Activated B cell treated with CpG ODN at 0.5 μM for 24 hours (primary cell): ENCODE results near the gene AKR7A3. TPM values are rescaled to one million over a fixed set of nuclear protein-coding genes. Genes with fewer than 3 reads are reported as not detected.

Experiments
- ATAC-seq: fragments of 200-7000 bp; cut with Tn5 transposase; one replicate; pipeline ENCODE4 v1.10.0; 2021; ENCODE audit warnings: low read depth, mild to moderate bottlenecking, moderate library complexity
- CTCF ChIA-PET: fragments of 350-600 bp; sonication (Branson Sonifier 250); formaldehyde crosslinking; loops from one replicate; lab custom pipeline; 2021; ENCODE audit warnings: antibody characterized with exemption; lab: Charles Lee
- POLR2A ChIA-PET: fragments of 350-600 bp; sonication (Branson Sonifier 250); formaldehyde crosslinking; loops from one replicate; lab custom pipeline; 2021; ENCODE audit warnings: antibody characterized with exemption; lab: Charles Lee
- DNase-seq: peaks from one replicate; pipeline ENCODE4 v3.0.0; 2022
- H3K27ac Mint-ChIP-seq: one replicate; pipeline ENCODE4 v1.8.0; 2020; ENCODE audit warnings: mixed read lengths
- H3K27me3 Mint-ChIP-seq: one replicate; pipeline ENCODE4 v1.8.0; 2021; ENCODE audit warnings: mixed read lengths
- H3K36me3 Mint-ChIP-seq: one replicate; pipeline ENCODE4 v1.8.0; 2021; ENCODE audit warnings: low read depth, mixed read lengths
- H3K4me1 Mint-ChIP-seq: one replicate; pipeline ENCODE4 v1.8.0; 2021; ENCODE audit warnings: mixed read lengths
- H3K4me3 Mint-ChIP-seq: one replicate; pipeline ENCODE4 v1.8.0; 2020; ENCODE audit warnings: mild to moderate bottlenecking, mixed read lengths
- H3K9me3 Mint-ChIP-seq: one replicate; pipeline ENCODE4 v1.8.0; 2020; ENCODE audit warnings: mixed read lengths
- intact Hi-C: fragments of 100-400 bp; cut with micrococcal nuclease; formaldehyde crosslinking; loops from one replicate; pipeline ENCODE4 v1.15.1; 2024
- total RNA-seq: library from RNA; stranded (reverse); gene quantifications from 2 replicates; pipeline ENCODE4 v1.2.3, GENCODE V29; 2022
- TF ChIP-seq, protein P1 (sequence below): fragments of 200-600 bp; IDR thresholded peaks from one replicate; pipeline ENCODE4 v1.8.0; 2022; ENCODE audit warnings: antibody characterized with exemption, mild to moderate bottlenecking

Gene AKR7A3
- total RNA-seq, 1 donor from 2014 or later = 0.80 TPM

DNA sequence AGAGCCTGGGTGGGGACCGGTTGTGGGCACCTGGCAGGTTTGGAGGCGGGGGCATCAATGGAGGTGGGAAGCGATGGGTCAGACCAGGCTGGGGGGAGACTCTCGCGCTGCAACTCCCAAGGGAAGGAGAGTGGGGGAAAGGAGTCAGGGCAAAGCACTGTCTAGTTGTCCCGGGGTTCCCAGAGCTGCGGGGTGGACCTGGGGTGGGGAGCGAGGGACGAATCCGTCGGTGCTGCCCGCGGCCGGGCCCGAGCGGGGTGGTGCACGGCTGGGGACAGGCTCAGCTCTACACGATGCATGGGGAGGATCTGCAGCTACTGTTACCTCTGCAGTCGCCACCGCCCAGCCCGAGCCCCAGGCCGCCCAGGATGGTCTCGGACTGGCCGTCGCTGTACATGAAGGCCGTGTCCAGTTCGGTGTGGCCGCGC, 22.9 kb upstream of the AKR7A3 start:
- ATAC-seq = no peak
- Mint-ChIP-seq H3K4me3 (peak overlapping the region; percentile 90), H3K9me3 (no peaks in the 10 kb centered on the region), H3K27ac (no peak overlapping the region), H3K27me3 (no peaks in the 10 kb centered on the region), H3K36me3 (peaks cover 24% of the 10 kb centered on the region), H3K4me1 (peaks cover 51% of the 10 kb centered on the region)
- ChIA-PET CTCF (no interaction called here), POLR2A (interaction anchor here (0.7 to 2.9 kb wide), 5 partner anchors 60 to 289 kb away, joined by 3 to 12 read pairs (median 7); partner anchors contain the start of genes EMC1 and MRTO4)
- DNase-seq = no peak
- TF ChIP-seq, protein P1, sequence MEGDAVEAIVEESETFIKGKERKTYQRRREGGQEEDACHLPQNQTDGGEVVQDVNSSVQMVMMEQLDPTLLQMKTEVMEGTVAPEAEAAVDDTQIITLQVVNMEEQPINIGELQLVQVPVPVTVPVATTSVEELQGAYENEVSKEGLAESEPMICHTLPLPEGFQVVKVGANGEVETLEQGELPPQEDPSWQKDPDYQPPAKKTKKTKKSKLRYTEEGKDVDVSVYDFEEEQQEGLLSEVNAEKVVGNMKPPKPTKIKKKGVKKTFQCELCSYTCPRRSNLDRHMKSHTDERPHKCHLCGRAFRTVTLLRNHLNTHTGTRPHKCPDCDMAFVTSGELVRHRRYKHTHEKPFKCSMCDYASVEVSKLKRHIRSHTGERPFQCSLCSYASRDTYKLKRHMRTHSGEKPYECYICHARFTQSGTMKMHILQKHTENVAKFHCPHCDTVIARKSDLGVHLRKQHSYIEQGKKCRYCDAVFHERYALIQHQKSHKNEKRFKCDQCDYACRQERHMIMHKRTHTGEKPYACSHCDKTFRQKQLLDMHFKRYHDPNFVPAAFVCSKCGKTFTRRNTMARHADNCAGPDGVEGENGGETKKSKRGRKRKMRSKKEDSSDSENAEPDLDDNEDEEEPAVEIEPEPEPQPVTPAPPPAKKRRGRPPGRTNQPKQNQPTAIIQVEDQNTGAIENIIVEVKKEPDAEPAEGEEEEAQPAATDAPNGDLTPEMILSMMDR = no peak
- intact Hi-C loops = loop anchor here (5.0 to 10.0 kb wide), 2 partner anchors 176 to 407 kb away; partner anchors contain the start of genes ALDH4A1 and CAPZB

DNA sequence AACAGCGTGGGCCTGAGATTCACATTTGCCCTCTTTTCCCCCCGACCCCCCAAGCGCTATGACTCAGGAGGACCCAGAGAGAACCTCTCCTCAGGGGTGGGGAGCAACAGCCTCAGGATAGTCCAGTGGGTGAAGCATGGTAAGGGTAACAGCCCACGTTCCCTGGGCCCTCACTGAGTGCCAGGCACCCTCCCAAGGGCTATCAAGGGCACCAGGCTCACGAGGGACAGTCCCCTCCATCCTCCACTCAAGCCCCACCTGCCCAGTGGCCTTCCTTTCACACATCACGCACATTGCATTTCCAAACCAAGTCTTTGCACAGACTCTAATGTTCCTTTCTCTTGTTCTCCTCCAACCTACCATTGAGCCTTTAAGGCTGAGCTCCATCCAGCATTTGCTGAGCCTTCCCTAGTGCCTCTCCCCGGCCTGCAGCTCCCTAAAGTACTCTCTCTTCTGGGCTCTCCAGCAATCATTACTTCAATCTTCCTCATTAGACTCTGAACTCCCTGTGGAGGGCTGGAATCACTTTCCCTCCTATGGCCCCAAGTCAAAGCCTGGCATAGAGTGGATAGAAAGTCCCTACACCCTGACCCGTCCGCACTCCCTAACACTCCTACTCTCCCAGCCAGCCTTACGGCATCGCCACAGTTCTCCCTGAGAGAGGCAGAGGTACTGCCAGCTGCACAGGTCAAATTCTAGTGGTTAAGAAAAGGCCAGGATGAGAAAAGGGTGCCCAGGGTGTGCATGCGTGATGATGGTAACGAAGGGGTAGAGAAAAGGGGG, 22.3 kb upstream of the AKR7A3 start:
- H3K4me3 Mint-ChIP-seq = peak overlapping the region; percentile 90
- DNase-seq = no peak
- H3K36me3 Mint-ChIP-seq = peaks cover 29% of the 10 kb centered on the region
- ATAC-seq = no peak
- POLR2A ChIA-PET = interaction anchor here (0.7 to 2.9 kb wide), 3 partner anchors 60 to 289 kb away, joined by 7 to 12 read pairs (median 8); partner anchors contain the start of genes EMC1 and MRTO4
- no peaks in the 10 kb centered on the region for H3K27me3 Mint-ChIP-seq
- intact Hi-C loops = loop anchor here (5.0 to 10.0 kb wide), 2 partner anchors 176 to 406 kb away; partner anchors contain the start of genes ALDH4A1 and CAPZB
- no peaks in the 10 kb centered on the region for H3K9me3 Mint-ChIP-seq
- H3K4me1 Mint-ChIP-seq = peaks cover 45% of the 10 kb centered on the region
- TF ChIP-seq, protein P1 = no peak
- CTCF ChIA-PET = no interaction called here
- no peak overlapping the region for H3K27ac Mint-ChIP-seq

DNA sequence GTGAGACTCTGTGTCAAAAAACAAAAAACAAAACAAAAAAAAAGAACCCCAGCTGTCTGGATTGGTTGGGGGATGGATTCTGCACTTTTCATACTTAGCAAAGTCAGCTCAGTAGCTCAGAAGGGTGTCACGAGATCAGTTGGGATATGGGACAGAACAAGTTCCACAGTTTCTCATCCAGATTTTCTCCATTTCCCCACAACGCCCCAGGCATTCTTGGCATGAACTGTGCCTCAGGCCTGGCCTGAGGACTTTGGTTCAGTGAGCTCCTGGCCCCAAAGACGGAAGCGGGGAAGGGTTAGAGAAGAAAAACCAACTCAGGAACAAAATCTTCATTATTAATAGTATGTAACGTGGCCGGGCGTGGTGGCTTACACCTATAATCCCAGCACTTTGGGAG, 21.5 kb upstream of the AKR7A3 start:
- DNase-seq (no peak), ATAC-seq (no peak)
- peaks cover 37% of the 10 kb centered on the region for H3K4me1 Mint-ChIP-seq
- ChIA-PET CTCF (no interaction called here), POLR2A (no interaction called here)
- intact Hi-C loops = loop anchor here (5.0 to 10.0 kb wide), 2 partner anchors 177 to 405 kb away; partner anchors contain the start of genes ALDH4A1 and CAPZB
- peak overlapping the region; percentile 44 for H3K4me3 Mint-ChIP-seq
- no peaks in the 10 kb centered on the region for H3K9me3 Mint-ChIP-seq
- peaks cover 37% of the 10 kb centered on the region for H3K36me3 Mint-ChIP-seq
- no peak overlapping the region for H3K27ac Mint-ChIP-seq
- TF ChIP-seq, protein P1 = no peak
- no peaks in the 10 kb centered on the region for H3K27me3 Mint-ChIP-seq

DNA sequence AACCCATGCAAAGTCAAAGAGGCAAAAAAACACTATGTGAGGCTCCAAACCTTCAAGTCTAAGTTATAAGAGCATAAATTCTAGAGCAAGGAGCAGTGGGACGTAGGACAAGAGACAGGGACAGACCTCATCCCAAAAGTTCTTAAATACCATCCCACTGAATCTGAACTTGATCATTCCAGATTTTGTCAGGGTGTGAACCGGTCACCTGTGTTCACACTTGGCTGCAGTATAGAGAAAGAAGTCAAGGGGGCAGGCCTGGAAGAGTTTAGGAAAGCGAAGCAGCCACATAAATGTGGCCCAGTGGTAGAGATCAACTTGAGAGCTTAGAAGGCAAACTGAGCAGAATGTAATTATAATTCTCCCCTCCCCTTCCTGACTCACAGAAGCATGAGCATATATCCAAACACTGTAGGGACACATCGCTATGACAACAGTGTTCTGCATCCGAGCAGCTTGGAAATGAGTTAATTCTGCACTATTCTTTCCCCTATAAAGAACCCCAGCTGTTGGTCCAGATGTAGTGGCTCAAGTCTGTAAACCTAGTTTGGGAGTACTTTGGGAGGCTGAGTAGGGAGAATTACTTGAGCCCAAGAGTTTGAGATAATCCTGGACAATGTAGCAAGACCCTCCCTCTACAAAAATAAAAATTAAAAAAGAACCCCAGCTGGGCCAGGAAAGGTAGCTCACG, 20.7 kb upstream of the AKR7A3 start:
- H3K4me3 Mint-ChIP-seq = peak overlapping the region; percentile 17
- no peak overlapping the region for H3K27ac Mint-ChIP-seq
- no peaks in the 10 kb centered on the region for H3K27me3 Mint-ChIP-seq
- CTCF ChIA-PET = interaction anchor here (0.6 kb wide), 1 partner anchor 12 kb away, joined by 3 read pairs; no protein-coding TSS in a partner anchor
- no peaks in the 10 kb centered on the region for H3K9me3 Mint-ChIP-seq
- ATAC-seq = no peak
- peaks cover 45% of the 10 kb centered on the region for H3K36me3 Mint-ChIP-seq
- TF ChIP-seq, protein P1 = no peak
- DNase-seq = no peak
- H3K4me1 Mint-ChIP-seq = peaks cover 29% of the 10 kb centered on the region
- POLR2A ChIA-PET = interaction anchor here (0.6 kb wide), 1 partner anchor 64 kb away, joined by 5 read pairs; no protein-coding TSS in a partner anchor
- intact Hi-C loops = no loop called here

DNA sequence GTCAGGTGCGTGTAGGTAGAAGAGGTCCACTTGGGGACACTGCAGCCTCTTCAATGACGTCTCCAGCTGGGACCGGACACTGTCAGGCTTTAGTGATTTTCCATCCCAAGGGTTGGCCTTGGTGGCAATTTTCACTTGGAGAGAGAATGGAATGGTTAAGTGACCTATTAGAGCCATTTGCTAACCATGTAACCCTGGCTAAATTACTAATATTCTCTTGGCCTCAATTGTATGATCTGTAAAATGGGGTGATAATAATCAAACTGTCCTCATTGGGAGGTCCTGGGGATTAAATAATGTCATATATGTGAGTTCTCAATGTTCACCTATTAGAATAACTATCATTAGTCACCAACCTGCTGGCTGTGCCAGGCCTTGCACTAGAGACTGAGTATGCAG, 19.9 kb upstream of the AKR7A3 start:
- CTCF ChIA-PET = no interaction called here
- H3K36me3 Mint-ChIP-seq = peaks cover 52% of the 10 kb centered on the region

More for the DNA sequence above, 19.9 kb upstream of the AKR7A3 start:
- Mint-ChIP-seq H3K9me3 (no peaks in the 10 kb centered on the region), H3K4me3 (peak overlapping the region; percentile 17), H3K27ac (no peak overlapping the region), H3K27me3 (no peaks in the 10 kb centered on the region), H3K4me1 (peaks cover 21% of the 10 kb centered on the region)
- intact Hi-C loops = no loop called here
- TF ChIP-seq, protein P1 = no peak
- POLR2A ChIA-PET = no interaction called here
- DNase-seq = no peak
- ATAC-seq = no peak
